Mesothelial cell of epicardium (in vitro differentiated cells): ENCODE data around the gene CLIP2. TPM values are rescaled to one million over a fixed set of nuclear protein-coding genes. Genes with fewer than 3 reads are reported as not detected.

Experiments
- DNase-seq, 2 experiments: peaks; one replicate each; pipeline ENCODE4 v3.0.0; 2021; ENCODE audit warnings: low spot score in 2 of 2; ENCODE audit not compliant: unreplicated experiment in 2 of 2
- H3K27ac Mint-ChIP-seq: 2 replicates; pipeline ENCODE4 v1.8.0; 2021; ENCODE audit warnings: mixed read lengths
- H3K27me3 Mint-ChIP-seq: 2 replicates; pipeline ENCODE4 v1.8.0; 2021; ENCODE audit warnings: low read depth, mixed read lengths
- H3K36me3 Mint-ChIP-seq: 2 replicates; pipeline ENCODE4 v1.8.0; 2021; ENCODE audit warnings: mixed read lengths
- H3K4me1 Mint-ChIP-seq: 2 replicates; pipeline ENCODE4 v1.8.0; 2021; ENCODE audit warnings: mixed read lengths
- H3K4me3 Mint-ChIP-seq: 2 replicates; pipeline ENCODE4 v1.8.0; 2021; ENCODE audit warnings: mild to moderate bottlenecking, moderate library complexity, mixed read lengths
- H3K9me3 Mint-ChIP-seq: 2 replicates; pipeline ENCODE4 v1.8.0; 2021; ENCODE audit warnings: mixed read lengths
- total RNA-seq: library from RNA; stranded (reverse); gene quantifications from 3 replicates; pipeline ENCODE4 v1.2.1, GENCODE V29; 2021
- TF ChIP-seq, protein P1 (sequence below): fragments of 200-600 bp; sonication (generic); IDR thresholded peaks from one replicate; pipeline ENCODE4 v1.5.0; 2021; ENCODE audit warnings: antibody characterized with exemption; ENCODE audit not compliant: unreplicated experiment

The CLIP2 gene
- total RNA-seq, 1 donor from 2014 or later: 40.2 TPM

DNA sequence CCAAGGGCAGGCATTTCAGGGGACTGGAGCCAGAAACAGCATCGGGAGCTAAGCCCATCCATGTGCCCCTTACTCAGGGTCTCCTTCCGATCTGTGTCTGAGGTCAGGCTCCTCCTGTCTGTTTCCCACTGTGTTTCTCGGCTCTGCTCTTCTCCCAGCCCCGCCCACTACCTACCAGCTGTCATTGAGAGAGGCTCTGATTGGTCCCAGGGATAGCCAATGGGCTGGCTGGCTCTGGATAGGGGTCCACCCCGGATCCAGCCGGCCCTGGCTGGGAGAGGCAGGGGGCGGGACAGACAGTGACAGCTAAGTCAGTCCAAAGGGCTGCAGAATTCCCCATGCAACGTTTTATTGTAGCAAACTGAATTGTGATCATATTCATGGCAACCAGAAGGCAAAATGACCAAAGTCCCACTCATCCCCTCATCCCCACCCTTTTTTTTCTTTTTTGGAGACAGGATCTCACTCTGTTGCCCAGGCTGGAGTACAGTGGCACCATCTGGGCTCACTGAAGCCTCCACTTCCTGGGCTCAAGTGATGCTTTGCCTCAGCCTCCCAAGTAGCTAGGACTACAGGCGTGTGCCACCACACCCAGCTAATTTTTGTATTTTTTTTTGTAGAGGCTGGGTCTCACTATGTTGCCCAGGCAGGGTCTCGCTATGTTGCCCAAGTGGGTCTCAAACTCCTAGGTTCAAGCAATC is 76.3 kb downstream of the CLIP2 start:
- H3K4me3 Mint-ChIP-seq: no peak overlapping the region
- H3K36me3 Mint-ChIP-seq: peaks cover 18% of the 10 kb centered on the region
- no peaks in the 10 kb centered on the region for H3K4me1 Mint-ChIP-seq
- no peaks in the 10 kb centered on the region for H3K9me3 Mint-ChIP-seq
- H3K27ac Mint-ChIP-seq: no peak overlapping the region
- TF ChIP-seq, protein P1, sequence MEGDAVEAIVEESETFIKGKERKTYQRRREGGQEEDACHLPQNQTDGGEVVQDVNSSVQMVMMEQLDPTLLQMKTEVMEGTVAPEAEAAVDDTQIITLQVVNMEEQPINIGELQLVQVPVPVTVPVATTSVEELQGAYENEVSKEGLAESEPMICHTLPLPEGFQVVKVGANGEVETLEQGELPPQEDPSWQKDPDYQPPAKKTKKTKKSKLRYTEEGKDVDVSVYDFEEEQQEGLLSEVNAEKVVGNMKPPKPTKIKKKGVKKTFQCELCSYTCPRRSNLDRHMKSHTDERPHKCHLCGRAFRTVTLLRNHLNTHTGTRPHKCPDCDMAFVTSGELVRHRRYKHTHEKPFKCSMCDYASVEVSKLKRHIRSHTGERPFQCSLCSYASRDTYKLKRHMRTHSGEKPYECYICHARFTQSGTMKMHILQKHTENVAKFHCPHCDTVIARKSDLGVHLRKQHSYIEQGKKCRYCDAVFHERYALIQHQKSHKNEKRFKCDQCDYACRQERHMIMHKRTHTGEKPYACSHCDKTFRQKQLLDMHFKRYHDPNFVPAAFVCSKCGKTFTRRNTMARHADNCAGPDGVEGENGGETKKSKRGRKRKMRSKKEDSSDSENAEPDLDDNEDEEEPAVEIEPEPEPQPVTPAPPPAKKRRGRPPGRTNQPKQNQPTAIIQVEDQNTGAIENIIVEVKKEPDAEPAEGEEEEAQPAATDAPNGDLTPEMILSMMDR: no peak
- H3K27me3 Mint-ChIP-seq: no peaks in the 10 kb centered on the region
- no peak for DNase-seq

DNA sequence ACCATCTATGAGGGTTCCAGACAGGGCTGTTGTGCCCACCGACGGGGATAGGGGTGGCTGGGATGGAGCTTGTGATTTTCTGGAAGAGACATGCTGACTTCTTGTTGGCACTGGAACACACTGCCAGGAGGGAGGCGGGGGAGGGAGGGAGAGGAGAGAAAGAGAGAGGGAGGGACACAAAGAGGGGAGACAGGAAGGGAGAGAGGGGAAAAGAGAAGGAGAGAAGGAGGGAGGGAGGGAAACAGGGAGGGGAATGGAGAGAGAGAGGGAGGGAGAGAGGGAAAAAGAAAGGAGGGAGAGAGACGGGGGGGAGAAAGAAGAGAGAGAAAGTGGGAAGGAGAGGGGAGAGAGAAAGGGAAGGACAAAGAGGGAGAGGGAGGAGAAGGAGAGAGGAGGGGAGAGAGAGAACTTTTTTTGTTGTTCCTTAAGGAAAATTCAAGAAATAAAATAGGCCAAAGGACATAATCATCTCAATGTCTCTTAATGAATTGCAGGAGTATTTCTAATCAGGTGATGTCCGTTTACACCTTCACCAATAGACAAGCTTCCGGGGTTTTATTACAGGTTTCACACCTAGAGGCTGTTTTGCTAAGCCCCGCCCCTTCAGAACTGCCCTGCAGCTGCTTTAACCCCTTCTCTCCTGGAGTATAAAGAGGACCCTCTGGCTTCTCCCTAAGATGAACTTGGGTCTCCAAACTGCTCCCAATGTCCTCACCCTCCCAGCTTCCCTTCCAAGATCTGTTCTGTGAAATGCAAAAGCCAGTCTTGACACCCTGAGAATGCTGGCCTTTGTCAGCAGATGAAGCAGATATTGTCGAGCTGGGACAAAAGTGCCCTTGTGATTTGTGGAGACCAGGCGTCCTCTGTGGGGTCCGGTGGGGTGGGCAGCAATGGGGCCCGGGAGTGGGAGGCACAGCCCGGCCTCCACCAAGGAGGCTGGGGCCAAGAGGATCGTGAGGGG is 82.5 kb downstream of the CLIP2 start:
- peaks cover 11% of the 10 kb centered on the region for H3K4me1 Mint-ChIP-seq
- no peaks in the 10 kb centered on the region for H3K9me3 Mint-ChIP-seq
- H3K4me3 Mint-ChIP-seq: peak overlapping the region; percentile 5
- H3K27me3 Mint-ChIP-seq: peaks cover 9% of the 10 kb centered on the region
- H3K27ac Mint-ChIP-seq: peak overlapping the region; percentile 43
- TF ChIP-seq, protein P1: no peak
- H3K36me3 Mint-ChIP-seq: peaks cover 8% of the 10 kb centered on the region
- DNase-seq: no peak

- Mint-ChIP-seq H3K4me3 (peak overlapping the region; percentile 15), H3K27me3 (peaks cover 9% of the 10 kb centered on the region), H3K36me3 (peaks cover 11% of the 10 kb centered on the region), H3K27ac (no peak overlapping the region), H3K4me1 (peaks cover 11% of the 10 kb centered on the region), H3K9me3 (no peaks in the 10 kb centered on the region)
- DNase-seq: no peak
- TF ChIP-seq, protein P1: no peak
These were observed 83.4 kb downstream of the CLIP2 start for GRCh38 chr7:74372511-74373111.

DNA sequence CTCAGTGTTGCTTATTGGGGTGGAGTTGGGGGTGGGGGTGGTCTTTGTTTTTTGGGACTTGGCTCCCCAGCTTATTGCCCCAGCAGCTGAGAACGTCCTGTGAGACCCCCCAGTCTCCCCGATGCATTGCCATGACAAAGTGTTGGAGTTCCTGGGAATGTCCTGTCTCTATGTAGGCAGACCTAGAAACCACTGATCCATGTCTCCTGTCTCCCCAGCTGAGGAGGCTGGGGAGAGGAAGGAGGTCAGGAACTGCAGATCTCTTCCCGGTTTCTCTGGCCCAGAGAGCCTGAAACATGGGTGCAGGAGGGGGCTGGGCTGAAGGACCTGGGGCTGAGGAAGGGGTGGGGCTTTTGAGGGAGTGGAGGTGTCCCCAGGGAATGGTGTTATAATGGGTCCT is 84.3 kb downstream of the CLIP2 start:
- Mint-ChIP-seq H3K4me1 (peaks cover 11% of the 10 kb centered on the region), H3K36me3 (peaks cover 9% of the 10 kb centered on the region), H3K27ac (no peak overlapping the region), H3K27me3 (peaks cover 9% of the 10 kb centered on the region), H3K9me3 (no peaks in the 10 kb centered on the region), H3K4me3 (no peak overlapping the region)
- DNase-seq: no peak
- TF ChIP-seq, protein P1: no peak

DNA sequence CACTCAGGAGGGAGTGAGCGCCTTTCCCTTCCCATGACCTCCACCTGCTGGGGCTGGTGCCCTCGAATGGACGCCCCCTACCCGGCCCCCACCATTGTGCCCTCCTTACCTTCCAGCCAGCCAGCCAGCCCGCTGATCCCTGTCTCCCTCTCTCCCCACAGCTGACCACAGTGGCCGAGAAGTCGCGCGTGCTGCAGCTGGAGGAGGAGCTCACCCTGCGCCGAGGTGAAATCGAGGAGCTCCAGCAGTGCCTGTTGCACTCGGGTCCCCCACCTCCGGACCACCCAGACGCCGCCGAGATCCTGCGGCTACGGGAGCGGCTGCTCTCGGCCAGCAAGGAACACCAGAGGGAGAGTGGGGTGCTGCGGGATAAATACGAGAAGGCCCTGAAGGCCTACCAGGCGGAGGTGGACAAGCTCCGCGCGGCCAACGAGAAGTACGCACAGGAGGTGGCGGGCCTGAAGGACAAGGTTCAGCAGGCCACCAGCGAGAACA is 86.6 kb downstream of the CLIP2 start:
- DNase-seq: no peak
- no peaks in the 10 kb centered on the region for H3K9me3 Mint-ChIP-seq
- TF ChIP-seq, protein P1: no peak
- H3K4me3 Mint-ChIP-seq: no peak overlapping the region
- H3K27me3 Mint-ChIP-seq: peaks cover 9% of the 10 kb centered on the region
- H3K27ac Mint-ChIP-seq: no peak overlapping the region
- H3K36me3 Mint-ChIP-seq: peaks cover 14% of the 10 kb centered on the region
- peaks cover 11% of the 10 kb centered on the region for H3K4me1 Mint-ChIP-seq
